Measurements from ENCODE around the gene SMAD2. TPM values are rescaled to one million over a fixed set of nuclear protein-coding genes. Genes with fewer than 3 reads are reported as not detected.
"Not testable (repeated sequence)": the region's sequence is repeated elsewhere in the genome, so short reads cannot be mapped to it uniquely, and the experiment has no call there.

SMAD2 gene
- total RNA-seq, 4 donors from 2014 or later, result 91.1 to 157 (median 129) TPM

- TF ChIP-seq POLR2A (IDR thresholded peaks at IDR 0.05) (no peak), CTCF (IDR thresholded peaks at IDR 0.05) (no peak)
- no peak overlapping the region for H3K4me3 ChIP-seq (replicated peaks in 1 of 3)
- intact Hi-C loops (cut with DNase I), result no loop called here
- peaks cover 12 to 22% of the 10 kb centered on the region in 2 donors for H3K4me1 ChIP-seq
- no peak for DNase-seq
- peak overlapping the region in 1 of 3 donors; percentile 40 for H3K27ac ChIP-seq
- no peaks in the 10 kb centered on the region for H3K9me3 ChIP-seq
- no peaks in the 10 kb centered on the region for H3K27me3 ChIP-seq
- H3K36me3 ChIP-seq, result no peaks in the 10 kb centered on the region
- 72 to 88% methylated on average over 1 of the region's 1 CpG for WGBS, 2 donors
These were observed 99.1 kb downstream of the SMAD2 start for GRCh38 chr18:47831351-47831750.

GRCh38 chr18:47830772-47831171 lies 99.7 kb downstream of the SMAD2 start:
- no peak overlapping the region for H3K4me3 ChIP-seq (replicated peaks in 1 of 3)
- H3K27me3 ChIP-seq, result no peaks in the 10 kb centered on the region
- no peaks in the 10 kb centered on the region for H3K36me3 ChIP-seq
- DNase-seq, result no peak
- peak overlapping the region in 1 of 3 donors; percentile 51 for H3K27ac ChIP-seq
- intact Hi-C loops (cut with DNase I), result no loop called here
- H3K4me1 ChIP-seq, result peaks cover 18 to 27% of the 10 kb centered on the region in 2 donors
- TF ChIP-seq CTCF (IDR thresholded peaks at IDR 0.05), result no peak
- no peak for TF ChIP-seq POLR2A (IDR thresholded peaks at IDR 0.05)
- 94 to 96% methylated on average over 3 of the region's 3 CpGs for WGBS, 2 donors
- no peaks in the 10 kb centered on the region for H3K9me3 ChIP-seq

- intact Hi-C loops (cut with DNase I), result no loop called here
- Histone ChIP-seq H3K27me3 (no peaks in the 10 kb centered on the region), H3K27ac (peak overlapping the region in 2 of 3 donors; percentile 32 to 51), H3K4me3 (replicated peaks in 1 of 3) (no peak overlapping the region), H3K36me3 (no peaks in the 10 kb centered on the region), H3K9me3 (no peaks in the 10 kb centered on the region), H3K4me1 (peaks cover 26 to 35% of the 10 kb centered on the region in 2 donors)
- 93% methylated on average over 3 of the region's 3 CpGs for WGBS, 2 donors
- DNase-seq, result no peak
- TF ChIP-seq CTCF (IDR thresholded peaks at IDR 0.05) (no peak), POLR2A (IDR thresholded peaks at IDR 0.05) (no peak)
These were observed 100.6 kb downstream of the SMAD2 start for GRCh38 chr18:47829831-47830230.

GRCh38 chr18:47828031-47828430 lies 102.4 kb downstream of the SMAD2 start:
- WGBS, 2 donors, result 92 to 94% methylated on average over 7 to 25 of the region's 34 CpGs
- Histone ChIP-seq H3K27ac (peak overlapping the region; percentile 59 to 82 (median 71)), H3K4me3 (replicated peaks in 1 of 3) (peak overlapping the region in 1 of 3 donors; percentile 22), H3K4me1 (peaks cover 35 to 40% of the 10 kb centered on the region in 2 donors)
- H3K9me3 ChIP-seq; DNase-seq; H3K36me3 ChIP-seq; H3K27me3 ChIP-seq; intact Hi-C loops (cut with DNase I): not testable (repeated sequence)

GRCh38 chr18:47826157-47827074 lies 104.0 kb downstream of the SMAD2 start:
- intact Hi-C loops (cut with DNase I), result no loop called here
- H3K36me3 ChIP-seq, result no peaks in the 10 kb centered on the region
- H3K9me3 ChIP-seq, result no peaks in the 10 kb centered on the region
- H3K4me1 ChIP-seq, result peaks cover 28 to 40% of the 10 kb centered on the region in 2 donors
- WGBS, 2 donors, result 31 to 57% methylated on average over 5 of the region's 5 CpGs
- TF ChIP-seq CTCF (IDR thresholded peaks at IDR 0.05), result no peak
- TF ChIP-seq POLR2A (IDR thresholded peaks at IDR 0.05), result no peak
- no peaks in the 10 kb centered on the region for H3K27me3 ChIP-seq
- peak overlapping the region; percentile 67 to 82 (median 72) for H3K27ac ChIP-seq
- no peak overlapping the region for H3K4me3 ChIP-seq (replicated peaks in 1 of 3)
- DNase-seq, result peak; percentile 31 to 41

Data from thyroid gland (tissue), 4 donors.